ENCODE data around the gene ETFA.

ETFA gene

DNA sequence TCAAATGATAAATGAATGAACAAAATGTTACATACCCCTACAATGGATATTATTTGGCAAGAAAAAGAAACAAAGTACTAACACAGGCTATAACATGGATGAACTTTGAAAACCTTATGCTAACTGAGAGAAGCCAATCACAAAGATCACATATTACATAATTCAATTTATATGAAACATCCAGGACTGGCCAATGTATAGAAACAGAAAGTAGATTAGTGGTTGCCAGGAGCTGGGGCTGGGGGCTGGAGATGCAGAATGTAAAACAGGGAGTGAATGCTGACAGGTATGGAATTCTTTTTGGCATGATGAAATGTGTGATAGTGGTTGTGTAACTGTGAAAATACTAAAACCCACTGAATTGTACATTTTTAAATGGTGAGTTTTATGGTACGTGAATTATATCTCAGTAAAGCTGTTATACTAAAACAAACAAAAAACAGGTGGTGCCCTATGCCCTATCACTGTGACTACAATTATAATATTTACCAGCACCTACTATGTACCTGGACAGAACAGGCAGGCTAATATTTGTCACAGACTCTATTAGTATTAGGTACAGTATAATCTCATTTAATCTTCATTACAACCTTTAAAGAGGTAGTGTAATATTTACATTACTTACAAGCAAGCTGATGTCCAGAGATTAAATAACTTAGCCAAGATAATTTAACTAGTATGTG, 90.0 kb downstream of the ETFA start:
- DNase-seq (ENCODE audit: low read depth): no peak
- TF ChIP-seq CTCF (IDR thresholded peaks at IDR 0.05; ENCODE audit: low read depth, low read length, missing control alignments): no peak
- no peak overlapping the region for H3K4me3 ChIP-seq (ENCODE audit: low read depth, low read length)

GRCh38 chr15:76217882-76218217, 93.4 kb downstream of the ETFA start:
- TF ChIP-seq CTCF (IDR thresholded peaks at IDR 0.05; ENCODE audit: low read depth, low read length, missing control alignments): no peak
- H3K4me3 ChIP-seq (ENCODE audit: low read depth, low read length): no peak overlapping the region
- DNase-seq (ENCODE audit: low read depth): no peak

- DNase-seq (ENCODE audit: low read depth): no peak
- no peak overlapping the region for H3K4me3 ChIP-seq (ENCODE audit: low read depth, low read length)
- TF ChIP-seq CTCF (IDR thresholded peaks at IDR 0.05; ENCODE audit: low read depth, low read length, missing control alignments): no peak
Observed at GRCh38 chr15:76217029-76217881, 94.0 kb downstream of the ETFA start.

DNA sequence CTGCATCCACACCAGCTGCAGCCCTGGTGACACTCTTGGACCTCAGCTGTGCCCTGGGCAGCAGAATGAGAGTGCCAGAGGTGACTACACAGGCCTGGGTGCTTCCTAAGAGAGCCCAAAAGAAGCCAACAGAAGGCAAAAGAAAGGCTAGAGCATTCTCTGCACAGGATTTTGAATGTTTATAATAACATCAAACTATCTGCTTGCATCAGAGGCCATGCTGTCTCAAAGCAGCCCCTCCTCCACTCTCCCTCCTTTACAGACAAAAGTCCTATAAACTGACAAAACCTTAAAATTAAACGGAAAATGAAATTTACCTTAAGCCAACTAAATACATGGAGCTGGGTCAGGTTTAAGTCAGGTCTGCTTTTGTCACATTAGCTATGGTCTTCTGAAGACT, 95.6 kb downstream of the ETFA start:
- DNase-seq (ENCODE audit: low read depth): no peak
- TF ChIP-seq CTCF (IDR thresholded peaks at IDR 0.05; ENCODE audit: low read depth, low read length, missing control alignments): no peak

DNA sequence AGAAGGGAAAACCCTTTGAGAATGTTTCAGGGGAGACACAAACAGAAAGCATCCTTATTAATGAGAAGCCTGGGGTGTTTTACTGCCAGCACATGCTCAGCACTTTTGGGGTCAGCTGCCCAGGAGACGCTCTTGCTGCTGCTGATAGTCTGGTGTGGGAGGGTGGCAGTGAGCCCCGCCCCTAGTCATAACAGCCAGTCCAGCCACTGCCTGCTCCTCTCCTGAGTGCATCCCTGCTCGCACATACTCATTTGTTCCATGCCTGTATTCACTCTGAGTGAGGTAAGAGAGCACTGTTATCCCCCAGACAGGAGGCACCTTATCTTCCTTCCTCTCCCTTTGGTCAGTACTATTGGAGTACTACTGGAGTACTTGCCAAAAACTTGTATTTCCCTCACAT, 101.3 kb downstream of the ETFA start:
- no peak for DNase-seq (ENCODE audit: low read depth)

More for the DNA sequence above, 95.6 kb downstream of the ETFA start:
- no peak overlapping the region for H3K4me3 ChIP-seq (ENCODE audit: low read depth, low read length)

GRCh38 chr15:76209523-76209922, 101.7 kb downstream of the ETFA start:
- DNase-seq (ENCODE audit: low read depth): no peak
- TF ChIP-seq CTCF (IDR thresholded peaks at IDR 0.05; ENCODE audit: low read depth, low read length, missing control alignments): no peak
- H3K4me3 ChIP-seq (ENCODE audit: low read depth, low read length): no peak overlapping the region

More for the DNA sequence above, 101.3 kb downstream of the ETFA start:
- no peak overlapping the region for H3K4me3 ChIP-seq (ENCODE audit: low read depth, low read length)
- TF ChIP-seq CTCF (IDR thresholded peaks at IDR 0.05; ENCODE audit: low read depth, low read length, missing control alignments): no peak

Measured in GM12864 (cell line).